ENCODE measurements around the gene CORO1C.

Gene CORO1C

GRCh38 chr12:108696111-108696995 lies 35.0 kb downstream of the CORO1C start:
- peak; percentile 16 for DNase-seq

GRCh38 chr12:108694812-108695278 lies 36.5 kb downstream of the CORO1C start:
- peak; percentile 21 for DNase-seq

GRCh38 chr12:108693751-108694150 lies 37.6 kb downstream of the CORO1C start:
- DNase-seq: no peak

GRCh38 chr12:108693186-108693730 lies 38.1 kb downstream of the CORO1C start:
- no peak for DNase-seq

- DNase-seq: peak; percentile 28
Observed at GRCh38 chr12:108691998-108692808, 39.1 kb downstream of the CORO1C start.

- peak; percentile 78 for DNase-seq
Observed at GRCh38 chr12:108691175-108691997, 39.9 kb downstream of the CORO1C start.

- no peak for DNase-seq
Observed at GRCh38 chr12:108690542-108691174, 40.7 kb downstream of the CORO1C start.

- no peak for DNase-seq
Observed at GRCh38 chr12:108690191-108690518, 41.2 kb downstream of the CORO1C start.

GRCh38 chr12:108689314-108690190 lies 41.8 kb downstream of the CORO1C start:
- DNase-seq: peak; percentile 59

- no peak for DNase-seq
Observed at GRCh38 chr12:108686780-108687179, 44.5 kb downstream of the CORO1C start.

- DNase-seq: no peak
Observed at GRCh38 chr12:108685469-108686260, 45.7 kb downstream of the CORO1C start.

- no peak for DNase-seq
Observed at GRCh38 chr12:108683906-108684556, 47.3 kb downstream of the CORO1C start.

- no peak for DNase-seq
Observed at GRCh38 chr12:108681317-108681716, 50.0 kb downstream of the CORO1C start.

GRCh38 chr12:108679106-108679681 lies 52.1 kb downstream of the CORO1C start:
- DNase-seq: no peak

GRCh38 chr12:108678104-108678730 lies 53.1 kb downstream of the CORO1C start:
- DNase-seq: no peak

- no peak for DNase-seq
Observed at GRCh38 chr12:108677381-108677780, 53.9 kb downstream of the CORO1C start.

GRCh38 chr12:108676707-108677106 lies 54.6 kb downstream of the CORO1C start:
- DNase-seq: no peak

GRCh38 chr12:108675792-108676191 lies 55.5 kb downstream of the CORO1C start:
- DNase-seq: no peak

- DNase-seq: no peak
Observed at GRCh38 chr12:108672054-108672453, 59.3 kb downstream of the CORO1C start.
